Stimulated activated CD8-positive, alpha-beta memory T cell treated with anti-CD3 and anti-CD28 coated beads, Interleukin-2, amount 100 ng/mL, for 1 hour (primary cell): ENCODE measurements around the gene SPARC.
"Not testable (repeated sequence)": the region's sequence is repeated elsewhere in the genome, so short reads cannot be mapped to it uniquely, and the experiment has no call there.

ENCODE experiments used
- DNase-seq, 2 donors: peaks; one replicate each; pipeline ENCODE4 v3.0.0-alpha.2; 2020; ENCODE audit warnings: low read depth in 2 of 2

SPARC gene

DNA sequence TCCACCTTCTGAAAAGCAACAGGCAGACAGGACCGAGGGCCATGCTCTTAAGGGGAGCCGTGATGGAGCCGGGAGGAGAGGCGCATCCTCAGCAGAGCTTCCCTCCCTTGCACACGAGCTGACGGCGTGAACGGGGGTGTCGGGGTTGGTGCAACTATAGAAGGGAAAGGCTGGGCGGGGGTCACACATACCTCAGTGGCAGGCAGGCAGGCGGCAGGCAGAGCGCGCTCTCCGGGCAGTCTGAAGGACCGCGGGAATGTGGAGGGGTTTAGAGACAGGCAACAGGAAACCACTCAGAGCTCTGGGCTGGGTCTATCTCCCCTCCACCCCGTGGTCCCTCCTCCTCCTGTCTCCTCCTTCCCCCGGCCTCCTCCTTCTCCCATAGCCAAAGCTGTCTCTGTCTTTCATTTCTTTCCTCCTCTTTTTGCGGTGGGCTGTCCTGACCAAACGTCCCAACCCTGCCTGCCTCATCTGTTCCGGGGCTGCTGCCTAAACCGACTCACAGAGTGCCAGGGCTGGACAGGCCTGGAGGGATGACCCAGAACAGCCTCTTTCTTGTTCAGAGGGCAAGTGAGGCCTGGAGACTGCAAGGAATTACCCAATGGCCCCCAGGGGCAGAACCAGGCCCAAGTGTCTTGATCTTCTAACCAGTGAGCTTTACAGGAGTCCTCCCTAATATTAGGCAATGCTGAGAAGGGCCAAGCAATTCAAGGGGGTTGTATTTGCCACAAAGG lies at the start of gene SPARC:
SPARC (minus strand) TSS at position 242 of the 734 bp plus-strand sequence. CDS start 10,727 bp downstream, outside the sequence.
- no peak for DNase-seq

DNA sequence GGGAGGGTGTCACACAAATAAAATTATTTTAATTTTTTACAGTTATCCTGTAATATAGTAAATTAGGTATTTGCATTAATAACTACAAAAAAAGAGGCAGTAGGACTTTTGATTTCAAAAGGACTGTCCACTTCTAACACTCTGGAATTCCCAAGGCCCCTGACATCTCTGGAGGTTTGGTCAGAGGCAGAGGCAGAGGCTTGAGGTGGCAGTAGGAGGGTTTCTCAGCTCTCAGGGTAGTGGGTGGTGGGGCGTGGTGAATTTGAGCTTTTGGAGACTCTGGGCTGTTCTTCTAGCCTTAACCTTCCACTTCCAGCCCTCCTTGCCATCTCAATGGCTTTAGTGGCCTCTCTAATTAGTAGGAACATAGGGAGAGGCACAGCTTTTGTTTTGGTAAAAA lies 48.9 kb upstream of the SPARC start:
- no peak for DNase-seq

DNA sequence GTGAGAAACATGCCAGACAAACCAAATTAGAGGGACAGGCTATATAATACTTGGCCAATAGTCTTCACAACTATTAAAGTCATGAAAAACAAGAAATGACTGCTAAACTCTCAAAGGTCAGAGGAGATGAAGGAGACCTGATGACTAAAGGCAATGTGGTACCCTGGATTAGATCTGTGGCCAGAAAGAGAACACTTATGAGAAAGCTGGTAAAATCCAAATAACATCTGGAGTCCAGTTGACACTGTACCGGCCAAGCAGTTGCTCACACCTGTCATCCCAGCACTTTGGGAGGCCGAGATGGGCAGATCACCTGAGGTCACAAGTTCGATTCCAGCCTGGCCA lies 47.3 kb upstream of the SPARC start:
- no peak for DNase-seq

DNA sequence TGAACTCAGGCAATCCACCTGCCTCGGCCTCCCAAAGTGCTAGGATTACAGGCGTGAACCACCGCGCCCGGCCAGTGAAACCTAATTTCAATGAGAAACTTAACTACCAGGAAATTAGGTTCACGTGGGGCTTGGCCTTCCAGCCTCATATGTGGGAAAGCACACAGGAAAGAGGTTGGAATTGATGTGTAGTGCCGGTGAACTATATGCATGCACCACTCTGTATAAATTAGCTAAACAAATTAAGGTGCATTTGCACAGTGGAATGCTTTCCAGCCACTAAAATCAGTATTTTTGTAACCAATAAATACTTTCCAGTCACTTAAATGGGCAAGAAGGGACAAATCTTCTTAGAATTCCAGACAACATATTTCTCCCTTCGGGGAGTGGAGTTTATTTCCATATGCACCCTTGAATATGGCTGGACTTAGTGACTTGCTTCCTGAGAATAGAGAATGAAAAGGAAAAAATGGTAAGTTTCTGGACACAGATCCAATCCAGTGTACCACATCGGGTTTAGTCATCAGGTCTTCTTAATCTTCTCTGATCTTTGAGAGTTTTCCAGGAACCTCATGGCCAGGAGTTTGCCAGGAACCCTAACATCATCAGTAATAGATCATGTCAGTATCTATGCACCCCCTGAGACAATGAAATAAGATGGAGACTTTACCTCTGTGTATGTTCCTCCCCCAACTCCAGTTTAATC lies 46.8 kb upstream of the SPARC start:
- no peak for DNase-seq

DNA sequence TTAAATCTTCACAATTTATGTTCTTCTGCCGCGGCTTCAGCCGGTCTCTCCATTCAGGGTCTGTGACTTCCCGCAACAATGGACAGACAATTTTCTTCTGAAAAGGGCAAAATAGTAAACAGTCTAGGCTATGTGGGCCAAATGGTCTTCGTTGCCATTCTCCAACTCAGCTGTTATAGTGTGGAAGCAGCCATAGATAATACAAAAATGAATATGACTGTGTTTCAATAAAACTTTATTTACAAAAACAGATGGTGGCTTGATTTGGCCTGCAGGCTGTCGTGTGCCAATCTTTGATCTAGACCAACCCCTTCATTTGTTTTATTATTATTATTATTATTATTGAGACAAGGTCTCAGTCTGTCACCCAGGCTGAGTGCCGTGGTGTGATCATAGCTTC lies 43.7 kb upstream of the SPARC start:
- DNase-seq = no peak

- not testable (repeated sequence) for DNase-seq
Observed at GRCh38 chr5:151729597-151729996, 42.9 kb upstream of the SPARC start.

DNA sequence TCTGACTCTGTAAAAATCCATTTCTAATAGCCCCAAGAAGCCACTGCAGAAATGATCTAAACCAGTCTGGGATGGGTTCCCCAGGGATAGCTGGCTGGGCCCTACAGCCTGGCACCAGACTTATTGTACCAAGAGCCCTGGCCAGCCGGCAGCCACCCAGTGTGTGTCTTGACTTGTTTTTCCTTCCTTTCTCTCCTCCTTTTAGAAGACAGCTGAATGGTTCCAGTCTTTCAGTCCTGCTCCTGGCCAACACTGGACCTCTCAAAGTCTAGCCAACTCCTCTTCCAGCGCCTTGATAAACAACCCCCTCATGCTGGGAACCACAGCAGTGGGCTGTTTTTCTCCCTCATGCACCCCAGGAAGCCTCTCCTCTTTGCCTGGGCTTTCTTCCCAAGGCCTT lies 37.6 kb upstream of the SPARC start:
- no peak for DNase-seq

DNA sequence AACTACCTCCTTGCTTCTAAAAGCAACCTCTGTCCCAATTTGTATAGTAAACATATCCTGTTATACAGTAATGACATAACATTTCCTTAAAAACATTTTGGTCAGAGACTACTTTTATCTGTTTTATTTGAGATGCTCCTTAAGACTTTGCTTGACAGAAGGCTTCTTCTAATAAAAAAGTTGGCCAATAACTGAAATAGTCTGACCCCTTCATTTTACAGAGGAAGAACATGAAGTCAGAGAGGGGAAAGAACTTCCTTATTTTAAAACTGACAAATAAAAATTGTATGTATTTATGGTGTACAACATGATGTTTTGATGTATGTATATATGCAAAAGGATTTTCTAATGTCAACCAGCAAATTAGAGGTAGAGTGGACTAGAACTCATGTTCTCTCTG lies 35.8 kb upstream of the SPARC start:
- no peak for DNase-seq

GRCh38 chr5:151721812-151722391 lies 35.2 kb upstream of the SPARC start:
- DNase-seq = no peak

DNA sequence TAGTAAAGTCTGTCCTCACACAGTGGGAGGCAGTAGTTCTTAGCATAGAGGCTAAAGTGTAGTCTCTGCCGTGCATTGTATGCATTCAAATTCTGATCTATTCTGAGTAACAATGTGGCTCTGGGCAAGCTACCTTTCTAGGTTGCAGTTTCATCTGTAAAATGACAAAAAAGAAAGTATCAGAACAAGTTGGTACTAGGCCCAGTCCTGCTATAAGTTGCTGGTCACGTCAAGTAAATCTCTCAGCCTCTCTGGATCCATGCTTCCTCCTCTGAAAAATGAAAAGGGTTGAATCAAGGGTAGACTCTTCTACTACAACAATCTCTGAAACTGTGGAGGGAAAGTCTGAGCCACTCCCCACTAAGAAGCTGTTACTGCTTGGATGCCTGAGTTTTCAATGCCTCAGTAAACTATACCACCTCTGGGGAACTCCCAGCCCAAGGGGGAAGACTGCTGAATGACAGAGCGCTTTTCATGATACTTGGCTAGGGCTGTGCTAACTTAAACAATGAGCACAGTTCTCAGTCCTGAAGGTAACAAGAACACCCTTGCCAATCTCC lies 34.5 kb upstream of the SPARC start:
- no peak for DNase-seq

GRCh38 chr5:151720215-151720614 lies 33.5 kb upstream of the SPARC start:
- DNase-seq = no peak

DNA sequence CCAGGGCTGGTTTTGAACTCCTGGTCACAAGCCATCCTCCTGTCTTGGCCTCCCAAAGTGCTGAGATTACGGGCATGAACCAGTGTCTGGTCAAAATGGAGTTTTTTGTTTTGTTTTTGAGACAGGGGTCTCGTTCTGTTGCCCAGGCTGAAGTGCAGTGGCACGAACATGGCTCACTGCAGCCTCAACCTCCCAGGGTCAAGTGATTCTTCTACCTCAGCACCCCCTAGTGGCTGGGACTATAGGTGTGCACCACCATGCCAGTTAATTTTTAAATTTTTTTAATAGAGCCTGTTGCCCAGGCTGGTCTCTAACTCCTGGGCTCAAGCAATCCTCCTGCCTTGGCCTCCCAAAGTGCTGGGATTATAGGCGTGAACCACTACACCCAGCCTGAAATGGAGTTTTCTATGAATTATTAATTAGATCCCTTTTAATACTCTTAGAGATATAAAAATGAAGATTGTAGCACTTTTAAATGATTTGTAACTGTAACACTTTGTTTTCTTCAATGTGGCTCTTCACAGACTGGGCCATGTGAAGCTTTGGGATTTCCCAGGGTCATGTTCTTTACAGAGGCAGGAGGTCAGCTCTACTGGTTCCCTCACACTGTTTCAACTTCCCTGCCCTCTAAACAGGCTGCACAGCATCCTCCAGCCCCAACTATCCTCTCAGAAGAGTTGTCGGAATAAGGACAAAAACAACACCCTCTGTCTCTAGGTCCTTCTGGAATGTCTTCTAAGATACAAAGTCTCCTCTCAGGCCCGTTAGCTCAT lies 32.7 kb upstream of the SPARC start:
- DNase-seq = no peak

DNA sequence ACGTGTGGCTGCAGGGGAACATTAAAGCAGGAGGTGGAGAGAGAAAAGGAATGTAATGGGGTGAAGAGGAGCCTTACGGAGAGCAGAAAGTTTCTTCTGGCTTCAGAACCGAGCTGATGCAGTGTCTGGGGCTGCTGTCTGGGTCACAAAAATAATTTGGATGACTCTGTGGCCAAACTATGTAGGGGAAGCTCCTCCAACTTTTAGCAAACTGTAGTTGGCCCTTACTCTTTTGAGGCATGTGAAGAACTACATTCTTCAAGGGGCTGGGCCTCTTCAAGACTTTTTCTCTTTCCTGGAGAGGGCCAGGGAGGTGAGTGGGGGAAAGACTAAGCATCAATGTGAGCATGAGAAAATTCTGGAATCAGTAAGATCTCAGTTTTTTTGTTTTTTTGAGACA lies 31.9 kb upstream of the SPARC start:
- DNase-seq = no peak

DNA sequence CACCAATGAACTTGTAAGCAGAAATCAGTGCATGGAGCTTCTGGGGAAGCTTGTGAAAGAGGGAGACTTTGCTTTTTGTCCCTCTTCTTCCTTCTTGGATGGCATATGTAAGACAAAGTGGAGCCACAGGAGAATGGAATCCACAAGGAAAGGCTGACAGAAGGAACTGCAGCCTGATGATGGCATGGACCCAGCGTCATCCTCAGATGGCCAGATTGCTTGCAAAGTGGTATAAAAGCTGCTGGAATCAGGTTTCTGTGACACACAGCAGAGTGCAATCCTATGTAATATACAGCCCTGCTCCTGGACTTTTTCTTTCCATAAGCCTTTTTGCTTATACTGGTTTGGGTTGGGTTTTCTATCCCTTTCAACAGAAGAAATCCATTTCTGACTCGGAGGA lies 31.4 kb upstream of the SPARC start:
- DNase-seq = no peak

GRCh38 chr5:151717416-151717815 lies 30.7 kb upstream of the SPARC start:
- no peak for DNase-seq

DNA sequence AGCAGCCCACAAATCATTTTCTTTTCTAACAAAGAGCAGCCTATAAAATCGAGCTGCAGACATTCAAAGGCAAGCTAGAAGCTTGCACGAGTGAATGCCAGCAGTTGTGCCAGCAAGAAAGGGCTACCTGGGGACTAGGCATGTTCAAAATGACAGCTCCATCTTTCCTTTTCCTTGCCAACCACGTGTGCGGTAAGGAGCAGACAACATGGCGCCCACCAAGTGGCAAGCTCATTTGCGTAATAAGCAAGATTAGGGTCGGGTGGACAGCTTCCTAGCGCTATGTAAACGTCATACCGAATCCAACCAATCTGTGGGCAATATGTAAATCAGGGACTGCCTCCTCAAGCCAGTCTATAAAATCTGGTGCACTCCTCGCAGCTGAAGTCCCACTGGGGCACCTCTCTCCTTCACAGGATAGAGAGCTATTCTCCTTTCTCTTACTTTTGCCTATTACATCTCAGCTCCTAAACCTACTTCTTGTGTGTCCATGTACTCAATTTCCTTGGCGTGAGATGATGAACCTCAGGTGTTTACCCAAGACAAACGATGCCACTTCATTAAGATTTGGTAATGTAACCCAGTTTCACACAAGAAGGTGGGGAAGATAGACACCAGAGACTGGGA lies 22.5 kb upstream of the SPARC start:
- no peak for DNase-seq

DNA sequence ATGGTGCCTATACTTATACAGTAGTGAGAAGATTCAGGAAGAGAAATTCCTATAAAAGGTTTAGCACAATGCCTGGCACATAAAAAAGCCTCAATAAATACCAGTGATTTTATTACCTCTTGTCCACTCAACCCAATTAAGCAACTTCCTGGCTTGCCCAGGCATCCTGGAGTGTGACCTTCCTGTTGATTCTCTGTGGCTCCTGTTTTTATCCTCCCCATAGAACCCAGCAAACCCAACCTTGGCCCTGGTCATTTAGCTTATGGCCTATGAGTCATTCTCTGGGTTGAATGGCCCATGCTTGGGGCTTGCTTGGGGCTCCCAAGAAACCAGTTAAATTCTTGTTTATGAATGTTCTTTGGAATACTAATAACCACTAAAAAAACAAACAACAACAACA lies 21.4 kb upstream of the SPARC start:
- DNase-seq = no peak

- no peak for DNase-seq
Observed at GRCh38 chr5:151707567-151707966, 20.9 kb upstream of the SPARC start.

GRCh38 chr5:151706906-151707305 lies 20.2 kb upstream of the SPARC start:
- no peak for DNase-seq

- no peak for DNase-seq
Observed at GRCh38 chr5:151703780-151704179, 17.1 kb upstream of the SPARC start.

DNA sequence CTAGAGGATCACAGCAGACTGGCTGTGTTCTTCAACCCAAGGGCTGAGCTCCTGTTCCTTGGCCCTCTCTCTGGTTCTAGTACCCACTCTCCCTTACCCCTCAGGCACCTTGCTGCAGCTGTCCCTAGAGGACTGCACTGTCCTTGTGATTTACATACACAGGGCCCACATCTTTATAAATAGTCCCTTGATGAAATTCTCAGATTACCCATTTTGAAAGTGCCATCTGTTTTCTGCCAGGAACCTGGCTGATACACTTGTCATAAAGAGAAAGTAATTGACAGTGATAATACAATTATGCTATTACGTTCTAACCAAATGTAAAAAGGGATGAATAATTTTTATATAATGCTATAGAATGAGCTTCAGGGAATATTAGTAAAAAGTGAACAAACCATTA lies 16.5 kb upstream of the SPARC start:
- no peak for DNase-seq

DNA sequence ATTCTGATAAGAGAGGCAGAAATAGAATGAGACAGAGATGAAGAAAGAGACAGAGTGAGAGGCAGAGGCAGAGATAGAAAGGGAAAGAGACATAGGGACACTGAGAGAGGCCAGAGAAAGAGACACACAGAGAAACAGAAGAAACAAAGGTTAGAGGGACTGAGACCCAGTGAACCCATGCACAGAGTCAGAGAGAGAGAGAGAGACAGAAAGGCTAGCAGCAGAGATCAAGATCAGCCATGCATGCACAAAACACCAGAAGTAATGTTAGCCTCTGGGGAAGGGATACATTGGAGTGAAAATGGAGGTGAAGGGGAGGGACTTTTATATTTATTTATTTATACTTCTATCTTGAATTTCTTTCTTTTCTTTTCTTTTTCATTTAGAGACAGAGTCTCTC lies 14.1 kb upstream of the SPARC start:
- DNase-seq = no peak
